Pulmonary artery endothelial cell (primary cell): ENCODE results near the gene EID1. TPM values are rescaled to one million over a fixed set of nuclear protein-coding genes. Genes with fewer than 3 reads are reported as not detected.
"Not testable (repeated sequence)": the region's sequence is repeated elsewhere in the genome, so short reads cannot be mapped to it uniquely, and the experiment has no call there.

Experiments
- DNase-seq: peaks from one replicate; pipeline ENCODE4 v3.0.0-alpha.2; 2011; ENCODE audit warnings: low read depth, low spot score
- total RNA-seq: library from RNA; depleted of rRNA; stranded (reverse); fragments of >200 nt; gene quantifications from 2 replicates; pipeline ENCODE4 v1.2.3, GENCODE V29; 2014

The EID1 gene, protein sequence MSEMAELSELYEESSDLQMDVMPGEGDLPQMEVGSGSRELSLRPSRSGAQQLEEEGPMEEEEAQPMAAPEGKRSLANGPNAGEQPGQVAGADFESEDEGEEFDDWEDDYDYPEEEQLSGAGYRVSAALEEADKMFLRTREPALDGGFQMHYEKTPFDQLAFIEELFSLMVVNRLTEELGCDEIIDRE
- 200 and 203 TPM in 2 replicates for total RNA-seq

DNA sequence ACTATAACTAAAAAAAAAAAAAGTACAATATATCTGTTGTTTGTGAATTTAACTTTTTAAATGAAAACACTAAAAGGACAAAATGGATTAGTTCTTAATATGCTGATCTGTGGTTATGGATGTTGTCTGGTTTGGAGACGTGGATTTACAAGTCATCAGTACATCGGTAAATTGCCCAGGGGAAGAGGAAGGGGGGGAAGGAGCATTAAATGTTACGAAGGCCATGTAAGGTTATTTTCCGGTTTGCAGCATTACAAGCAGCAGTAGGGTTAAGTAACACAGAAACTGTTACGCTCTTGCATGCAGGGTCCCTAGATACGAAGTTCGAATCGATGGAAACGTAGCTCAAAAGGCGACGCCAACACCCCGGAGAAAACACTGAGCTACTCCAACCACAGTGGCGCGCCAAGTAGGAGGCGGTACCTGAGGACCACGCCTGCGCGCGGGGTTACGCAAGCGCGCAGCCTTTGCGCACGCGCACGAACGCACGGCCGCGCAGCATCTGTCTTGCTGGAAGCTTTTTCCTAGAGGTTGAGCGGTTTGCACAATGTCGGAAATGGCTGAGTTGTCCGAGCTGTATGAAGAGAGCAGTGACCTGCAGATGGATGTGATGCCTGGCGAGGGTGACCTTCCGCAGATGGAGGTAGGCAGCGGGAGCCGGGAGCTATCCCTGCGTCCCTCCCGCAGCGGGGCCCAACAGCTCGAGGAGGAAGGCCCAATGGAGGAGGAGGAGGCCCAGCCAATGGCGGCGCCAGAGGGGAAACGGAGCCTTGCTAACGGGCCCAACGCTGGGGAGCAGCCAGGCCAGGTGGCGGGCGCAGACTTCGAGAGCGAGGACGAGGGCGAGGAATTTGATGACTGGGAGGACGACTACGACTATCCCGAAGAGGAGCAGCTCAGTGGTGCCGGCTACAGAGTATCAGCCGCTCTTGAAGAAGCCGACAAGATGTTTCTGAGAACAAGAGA, at the start of gene EID1:
Gene EID1 (plus strand): TSS at position 505 of the 966 bp plus-strand sequence. CDS start 43 bp downstream, at position 548.
- peak; percentile 76 for DNase-seq

- DNase-seq, result no peak
These were observed 49.5 kb upstream of the EID1 start for GRCh38 chr15:48828471-48828870.

DNA sequence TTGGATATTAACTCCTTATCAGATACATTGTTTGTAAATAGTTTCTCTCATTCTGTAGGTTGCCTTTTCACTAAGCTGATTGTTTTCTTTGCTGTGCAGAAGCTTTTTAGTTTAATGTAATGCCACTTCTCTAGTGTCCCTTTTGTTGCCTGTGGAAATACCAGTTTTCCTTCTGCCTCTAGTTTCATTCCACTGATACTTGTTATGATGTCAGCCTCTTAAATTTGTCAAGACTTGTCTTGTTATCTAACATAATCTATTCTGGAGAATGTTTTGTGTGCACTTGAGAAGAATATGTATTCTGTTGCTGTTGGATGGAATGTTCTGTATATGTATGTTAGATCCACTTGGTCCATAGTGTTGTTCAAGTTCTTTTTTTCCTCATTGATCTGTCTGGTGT, 49.0 kb upstream of the EID1 start:
- no peak for DNase-seq

DNA sequence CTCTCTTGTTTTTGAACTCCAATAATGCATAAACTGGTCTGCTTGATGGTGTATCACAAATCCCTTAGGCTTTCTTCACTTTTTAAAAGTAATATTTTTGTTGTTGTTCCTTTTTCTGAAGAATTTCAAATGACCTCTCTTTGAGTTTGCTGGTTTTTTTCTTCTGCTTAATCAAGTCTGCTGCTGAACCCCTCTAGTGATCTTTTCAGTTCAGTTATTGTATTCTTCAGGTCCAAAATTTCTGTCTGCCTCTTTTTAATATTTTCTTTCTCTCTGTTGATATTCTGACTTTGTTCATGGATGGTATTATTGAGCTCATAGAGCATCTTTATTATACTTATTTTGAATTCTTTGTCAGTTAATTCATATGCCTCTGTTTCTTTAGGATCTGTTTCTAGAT, 45.3 kb upstream of the EID1 start:
- DNase-seq, result no peak

GRCh38 chr15:48833526-48834239, 44.3 kb upstream of the EID1 start:
- no peak for DNase-seq

DNA sequence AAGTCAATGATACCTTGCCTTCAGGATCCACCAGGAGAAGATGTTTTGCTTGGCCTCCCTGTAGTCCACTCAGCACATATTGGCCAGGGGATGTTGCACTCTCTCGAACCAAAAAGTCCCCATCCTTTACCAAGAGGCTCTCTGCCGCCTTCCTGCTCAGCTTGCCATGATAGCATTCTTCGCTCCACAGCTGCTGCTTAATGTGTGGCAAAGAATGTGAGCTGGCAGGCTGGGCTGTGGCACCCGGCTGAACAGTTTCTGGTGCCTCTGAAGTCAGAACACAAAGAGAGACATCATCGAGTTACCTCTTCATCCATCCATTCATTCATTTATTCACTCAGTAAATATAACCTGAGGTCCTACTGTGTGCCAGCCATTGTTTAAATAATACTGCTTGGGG, 43.2 kb upstream of the EID1 start:
- no peak for DNase-seq

- DNase-seq, result no peak
These were observed 35.4 kb upstream of the EID1 start for GRCh38 chr15:48842501-48842900.

DNA sequence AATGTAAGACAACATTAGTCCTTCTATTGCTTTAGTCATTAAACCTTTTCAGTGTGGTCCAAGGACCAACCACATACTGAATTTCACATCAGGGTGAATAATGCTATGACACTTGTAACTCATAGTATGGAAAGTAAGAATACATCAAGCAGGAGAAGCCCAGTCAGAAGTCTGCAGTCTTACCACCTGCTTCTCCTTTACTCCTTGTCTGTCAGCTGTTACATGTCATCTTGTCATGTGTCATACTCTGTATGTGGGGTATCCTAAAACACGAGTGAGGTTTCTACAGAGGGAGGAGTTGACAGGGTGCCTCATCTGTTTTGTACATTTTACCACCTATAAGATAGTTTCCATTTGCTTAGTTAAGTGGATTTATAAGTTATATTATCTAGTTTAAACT, 32.8 kb upstream of the EID1 start:
- no peak for DNase-seq

GRCh38 chr15:48850648-48851047, 27.3 kb upstream of the EID1 start:
- DNase-seq, result no peak

DNA sequence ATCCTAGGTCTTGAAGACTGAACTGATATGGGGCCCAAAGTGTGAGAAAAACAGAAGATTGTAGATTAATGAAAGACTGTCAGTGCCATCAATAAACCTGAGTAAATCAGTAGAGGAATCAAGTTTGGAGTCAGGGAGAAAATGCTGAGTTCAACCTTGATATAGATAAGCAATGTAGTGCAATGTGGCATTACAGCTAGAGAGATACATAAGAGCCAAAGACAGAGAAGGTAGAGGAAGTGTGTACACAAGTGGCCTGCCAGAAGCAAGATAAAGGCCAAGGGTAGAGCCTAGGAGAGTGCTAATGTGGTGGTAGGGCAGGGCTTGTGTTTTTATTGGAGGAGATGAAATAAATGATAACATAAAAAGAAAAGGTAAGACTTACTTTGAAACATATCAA, 26.0 kb upstream of the EID1 start:
- DNase-seq, result no peak

- DNase-seq, result not testable (repeated sequence)
These were observed 23.5 kb upstream of the EID1 start for GRCh38 chr15:48854434-48854833.

- DNase-seq, result no peak
These were observed 22.2 kb upstream of the EID1 start for GRCh38 chr15:48855501-48856440.

DNA sequence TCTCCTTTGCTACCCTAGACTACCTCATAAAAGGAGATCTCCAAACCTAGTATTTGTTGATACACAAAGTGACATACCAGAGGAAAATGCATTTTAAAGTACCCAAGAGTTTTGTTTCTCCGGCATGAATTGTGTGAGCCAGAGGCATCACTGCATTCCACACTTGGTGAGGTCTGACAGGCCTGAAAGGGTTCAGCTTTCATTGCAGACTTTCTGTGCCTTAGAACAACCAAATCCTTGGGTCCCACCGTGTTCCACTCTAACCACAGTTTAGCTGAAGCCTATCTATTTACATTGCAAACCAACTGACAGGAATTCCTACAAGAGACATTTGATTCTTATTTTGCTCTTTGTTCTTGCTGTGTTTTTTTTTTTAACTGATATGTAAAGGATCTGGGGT, 21.0 kb upstream of the EID1 start:
- no peak for DNase-seq

DNA sequence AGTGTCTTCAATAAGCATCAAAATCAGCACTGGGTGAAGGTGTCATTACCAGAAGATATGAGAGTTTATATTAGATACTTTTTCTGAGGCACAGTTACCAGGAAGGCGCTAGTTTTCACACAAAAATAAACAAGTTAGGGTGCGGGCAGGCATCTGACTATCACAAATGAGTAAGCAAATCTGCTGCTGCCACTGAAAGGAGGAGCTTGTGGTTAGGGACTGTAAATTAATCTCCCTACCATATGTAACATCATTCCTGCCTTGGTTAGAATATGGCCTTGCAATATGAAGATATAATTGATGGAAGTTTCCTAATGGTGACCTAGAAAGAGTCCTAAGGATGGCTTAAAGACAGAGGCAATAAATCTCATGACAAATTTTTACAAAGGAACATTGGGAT, 19.5 kb upstream of the EID1 start:
- no peak for DNase-seq

DNA sequence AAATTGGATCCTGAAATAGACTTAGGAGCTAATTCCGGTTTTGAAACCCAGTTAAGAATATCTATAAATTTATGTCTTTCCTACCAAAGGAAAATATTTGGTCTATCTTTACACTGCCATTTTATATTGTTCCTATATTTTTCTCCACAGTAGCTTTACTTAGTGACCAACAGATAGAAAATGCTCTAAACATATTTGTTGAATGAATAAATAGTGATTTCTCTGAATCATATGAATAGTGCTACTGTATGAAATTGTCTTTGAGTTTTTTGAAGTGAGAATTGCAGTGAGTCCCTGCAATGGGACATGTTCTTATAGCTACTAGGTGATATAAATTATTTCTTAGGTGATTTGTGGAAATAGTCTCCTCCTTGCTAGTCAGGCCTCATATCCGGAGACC, 18.5 kb upstream of the EID1 start:
- no peak for DNase-seq

DNA sequence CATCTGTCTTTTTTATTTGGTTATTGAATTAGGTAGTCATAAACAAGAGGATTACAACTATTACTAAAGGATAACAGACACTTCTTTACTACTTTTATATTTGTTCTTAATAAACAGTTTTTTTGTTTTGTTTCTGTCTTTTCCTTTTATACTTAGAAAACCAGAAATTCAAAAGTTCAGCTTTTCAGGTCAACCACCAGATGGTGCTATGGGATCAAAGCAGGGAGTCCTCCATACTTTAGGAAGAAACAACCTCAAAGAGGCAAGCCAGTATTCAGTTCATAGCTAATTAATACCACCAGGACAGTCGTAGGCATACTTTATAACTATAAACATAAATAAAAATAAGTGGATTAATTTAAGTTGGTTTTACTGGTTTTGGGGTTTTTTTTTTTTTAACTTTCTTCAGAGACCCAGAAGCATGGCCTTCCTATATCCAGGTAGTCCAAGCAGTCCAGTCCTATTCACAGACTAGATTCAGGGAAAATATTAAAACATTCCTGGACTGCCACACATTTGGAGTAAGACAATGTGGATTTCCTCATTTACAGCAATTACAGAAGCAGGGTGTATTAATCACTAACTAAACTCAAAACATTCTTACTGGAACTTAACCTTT, 16.0 kb upstream of the EID1 start:
- peak; percentile 44 for DNase-seq

GRCh38 chr15:48862705-48863104, 15.2 kb upstream of the EID1 start:
- no peak for DNase-seq

DNA sequence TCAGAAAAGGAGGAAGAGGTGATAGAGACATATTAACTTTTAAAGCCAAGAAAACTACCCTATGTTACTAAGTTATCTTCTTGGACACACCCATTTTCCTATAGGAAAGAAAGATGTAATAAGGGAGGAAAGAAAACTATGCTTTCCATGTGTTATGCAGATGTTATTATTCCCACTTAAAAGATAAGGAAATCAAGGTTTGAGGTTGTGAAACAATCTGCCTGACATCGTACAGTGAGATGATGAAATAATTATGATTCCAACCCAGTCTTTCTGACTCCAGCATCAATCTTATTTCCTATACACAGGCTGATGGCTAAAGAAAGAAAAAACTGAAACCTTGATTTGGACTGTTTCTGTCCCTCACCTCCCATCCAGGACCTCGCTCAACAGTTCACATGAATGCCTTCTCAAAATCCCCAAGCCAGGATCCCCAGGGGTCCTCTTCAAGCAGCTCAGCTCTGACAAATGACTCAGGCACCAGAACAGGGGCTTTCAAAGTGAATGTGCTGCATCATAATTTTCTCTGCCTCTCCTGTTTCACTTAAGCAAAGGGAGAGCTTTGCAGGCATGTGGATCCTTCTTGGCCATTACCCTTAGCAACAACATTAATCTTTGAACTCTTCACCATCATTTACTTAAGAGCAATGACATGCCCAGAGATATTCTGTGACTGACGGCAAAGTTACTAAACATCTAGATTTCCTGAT, 12.4 kb upstream of the EID1 start:
- DNase-seq, result no peak

DNA sequence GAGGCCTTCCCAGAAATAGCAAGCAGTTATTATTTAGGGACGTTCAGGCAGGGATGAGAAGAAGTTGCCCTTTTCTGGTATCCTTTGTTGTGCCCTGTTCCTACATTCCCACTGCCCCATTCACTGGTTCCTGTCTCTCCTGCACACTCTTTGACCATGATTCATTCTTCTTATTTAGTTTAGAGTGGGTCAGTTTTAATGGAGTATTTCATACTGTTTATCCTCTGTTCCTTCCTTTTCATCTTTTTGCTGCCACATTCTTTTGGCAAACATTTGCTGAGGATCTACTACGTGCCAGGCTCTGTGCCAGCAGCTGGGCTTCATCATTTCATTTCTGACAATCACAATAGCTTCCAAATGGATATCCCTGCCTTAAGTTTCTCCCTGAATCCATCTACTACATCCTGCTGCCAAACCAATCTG, 11.8 kb upstream of the EID1 start:
- DNase-seq, result no peak

- DNase-seq, result no peak
These were observed 9.9 kb upstream of the EID1 start for GRCh38 chr15:48868023-48868422.
